KMS-11 (cell line): Measurements from ENCODE around the gene SLITRK5.

ENCODE experiments used
- H2AFZ ChIP-seq: fragments of 200-600 bp; sonication (generic); 2 replicates; pipeline ENCODE4 v1.6.1; 2016; ENCODE audit warnings: antibody characterized with exemption, mixed run types, low read depth
- H3K27ac ChIP-seq: fragments of 200-600 bp; sonication (generic); 2 replicates; pipeline ENCODE4 v1.6.1; 2016; ENCODE audit warnings: mild to moderate bottlenecking, mixed run types
- H3K27me3 ChIP-seq: fragments of 200-600 bp; sonication (generic); 2 replicates; pipeline ENCODE4 v1.6.1; 2017; ENCODE audit warnings: mild to moderate bottlenecking, low read depth, mixed run types, moderate library complexity; ENCODE audit not compliant: insufficient read depth
- H3K36me3 ChIP-seq: fragments of 200-600 bp; sonication (generic); 2 replicates; pipeline ENCODE4 v1.6.1; 2017; ENCODE audit warnings: mild to moderate bottlenecking, mixed run types; ENCODE audit not compliant: insufficient read depth
- H3K4me1 ChIP-seq: fragments of 200-600 bp; sonication (generic); 2 replicates; pipeline ENCODE4 v1.6.1; 2016; ENCODE audit warnings: mild to moderate bottlenecking, low read depth, mixed run types; ENCODE audit not compliant: poor library complexity, severe bottlenecking
- H3K4me2 ChIP-seq: fragments of 200-600 bp; sonication (generic); 2 replicates; pipeline ENCODE4 v1.7.0; 2016; ENCODE audit warnings: mild to moderate bottlenecking, mixed run types
- H3K4me3 ChIP-seq: fragments of 200-600 bp; sonication (generic); IDR thresholded peaks from 2 replicates; pipeline ENCODE4 v1.6.1; 2017; ENCODE audit warnings: low read depth, low read length, mixed read lengths; ENCODE audit not compliant: insufficient read depth
- H3K79me2 ChIP-seq: fragments of 200-600 bp; sonication (generic); 2 replicates; pipeline ENCODE4 v1.6.1; 2016; ENCODE audit warnings: low read depth, mixed run types; ENCODE audit not compliant: insufficient read depth
- H3K9ac ChIP-seq: fragments of 200-600 bp; sonication (generic); 2 replicates; pipeline ENCODE4 v1.6.1; 2016; ENCODE audit warnings: mild to moderate bottlenecking, mixed run types
- H4K20me1 ChIP-seq: fragments of 200-600 bp; sonication (generic); 2 replicates; pipeline ENCODE4 v1.6.1; 2016; ENCODE audit warnings: mild to moderate bottlenecking, mixed run types; ENCODE audit not compliant: insufficient read depth
- TF ChIP-seq, protein P1 (sequence below): fragments of 200-600 bp; sonication (generic); conservative IDR thresholded peaks from 2 replicates; pipeline ENCODE4 v1.6.1; 2017; ENCODE audit warnings: low read depth, mild to moderate bottlenecking, antibody characterized with exemption, low read length, moderate library complexity, mixed read lengths

SLITRK5 gene

DNA sequence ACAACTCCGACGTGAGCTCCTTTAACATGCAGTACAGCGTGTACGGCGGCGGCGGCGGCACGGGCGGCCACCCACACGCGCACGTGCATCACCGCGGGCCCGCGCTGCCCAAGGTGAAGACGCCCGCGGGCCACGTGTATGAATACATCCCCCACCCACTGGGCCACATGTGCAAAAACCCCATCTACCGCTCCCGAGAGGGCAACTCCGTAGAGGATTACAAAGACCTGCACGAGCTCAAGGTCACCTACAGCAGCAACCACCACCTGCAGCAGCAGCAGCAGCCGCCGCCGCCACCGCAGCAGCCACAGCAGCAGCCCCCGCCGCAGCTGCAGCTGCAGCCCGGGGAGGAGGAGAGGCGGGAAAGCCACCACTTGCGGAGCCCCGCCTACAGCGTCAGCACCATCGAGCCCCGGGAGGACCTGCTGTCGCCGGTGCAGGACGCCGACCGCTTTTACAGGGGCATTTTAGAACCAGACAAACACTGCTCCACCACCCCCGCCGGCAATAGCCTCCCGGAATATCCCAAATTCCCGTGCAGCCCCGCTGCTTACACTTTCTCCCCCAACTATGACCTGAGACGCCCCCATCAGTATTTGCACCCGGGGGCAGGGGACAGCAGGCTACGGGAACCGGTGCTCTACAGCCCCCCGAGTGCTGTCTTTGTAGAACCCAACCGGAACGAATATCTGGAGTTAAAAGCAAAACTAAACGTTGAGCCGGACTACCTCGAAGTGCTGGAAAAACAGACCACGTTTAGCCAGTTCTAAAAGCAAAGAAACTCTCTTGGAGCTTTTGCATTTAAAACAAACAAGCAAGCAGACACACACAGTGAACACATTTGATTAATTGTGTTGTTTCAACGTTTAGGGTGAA is 6.6 kb downstream of the SLITRK5 start:
- Histone ChIP-seq H3K4me1 (no peaks in the 10 kb centered on the region), H3K9ac (peak overlapping the region; percentile 68; the same call in 1 of the 2 replicates), H3K4me2 (peak overlapping the region; percentile 68), H2AFZ (peak overlapping the region; percentile 81), H3K27me3 (no peaks in the 10 kb centered on the region; the same call in 1 of the 2 replicates), H3K36me3 (no peaks in the 10 kb centered on the region), H4K20me1 (no peaks in the 10 kb centered on the region), H3K27ac (peak overlapping the region; percentile 87), H3K4me3 (no peak overlapping the region), H3K79me2 (no peaks in the 10 kb centered on the region)
- TF ChIP-seq, protein P1, sequence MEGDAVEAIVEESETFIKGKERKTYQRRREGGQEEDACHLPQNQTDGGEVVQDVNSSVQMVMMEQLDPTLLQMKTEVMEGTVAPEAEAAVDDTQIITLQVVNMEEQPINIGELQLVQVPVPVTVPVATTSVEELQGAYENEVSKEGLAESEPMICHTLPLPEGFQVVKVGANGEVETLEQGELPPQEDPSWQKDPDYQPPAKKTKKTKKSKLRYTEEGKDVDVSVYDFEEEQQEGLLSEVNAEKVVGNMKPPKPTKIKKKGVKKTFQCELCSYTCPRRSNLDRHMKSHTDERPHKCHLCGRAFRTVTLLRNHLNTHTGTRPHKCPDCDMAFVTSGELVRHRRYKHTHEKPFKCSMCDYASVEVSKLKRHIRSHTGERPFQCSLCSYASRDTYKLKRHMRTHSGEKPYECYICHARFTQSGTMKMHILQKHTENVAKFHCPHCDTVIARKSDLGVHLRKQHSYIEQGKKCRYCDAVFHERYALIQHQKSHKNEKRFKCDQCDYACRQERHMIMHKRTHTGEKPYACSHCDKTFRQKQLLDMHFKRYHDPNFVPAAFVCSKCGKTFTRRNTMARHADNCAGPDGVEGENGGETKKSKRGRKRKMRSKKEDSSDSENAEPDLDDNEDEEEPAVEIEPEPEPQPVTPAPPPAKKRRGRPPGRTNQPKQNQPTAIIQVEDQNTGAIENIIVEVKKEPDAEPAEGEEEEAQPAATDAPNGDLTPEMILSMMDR: no peak

DNA sequence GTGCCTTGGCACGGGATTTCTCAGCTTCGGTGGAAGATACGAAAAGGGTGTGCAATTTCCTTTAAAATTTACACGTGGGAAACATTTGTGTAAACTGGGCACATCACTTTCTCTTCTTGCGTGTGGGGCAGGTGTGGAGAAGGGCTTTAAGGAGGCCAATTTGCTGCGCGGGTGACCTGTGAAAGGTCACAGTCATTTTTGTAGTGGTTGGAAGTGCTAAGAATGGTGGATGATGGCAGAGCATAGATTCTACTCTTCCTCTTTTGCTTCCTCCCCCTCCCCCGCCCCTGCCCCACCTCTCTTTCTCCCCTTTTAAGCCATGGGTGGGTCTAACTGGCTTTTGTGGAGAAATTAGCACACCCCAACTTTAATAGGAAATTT is 7.2 kb downstream of the SLITRK5 start:
- peak overlapping the region; percentile 81; the same call in 1 of the 2 replicates for H2AFZ ChIP-seq
- H3K4me2 ChIP-seq: peak overlapping the region; percentile 68
- H3K9ac ChIP-seq: peak overlapping the region; percentile 68; the same call in 1 of the 2 replicates
- no peaks in the 10 kb centered on the region for H3K79me2 ChIP-seq
- H3K36me3 ChIP-seq: no peaks in the 10 kb centered on the region
- H4K20me1 ChIP-seq: no peaks in the 10 kb centered on the region
- no peaks in the 10 kb centered on the region for H3K4me1 ChIP-seq
- no peaks in the 10 kb centered on the region; the same call in 1 of the 2 replicates for H3K27me3 ChIP-seq
- peak overlapping the region; percentile 87 for H3K27ac ChIP-seq
- TF ChIP-seq, protein P1: no peak
- H3K4me3 ChIP-seq: no peak overlapping the region

DNA sequence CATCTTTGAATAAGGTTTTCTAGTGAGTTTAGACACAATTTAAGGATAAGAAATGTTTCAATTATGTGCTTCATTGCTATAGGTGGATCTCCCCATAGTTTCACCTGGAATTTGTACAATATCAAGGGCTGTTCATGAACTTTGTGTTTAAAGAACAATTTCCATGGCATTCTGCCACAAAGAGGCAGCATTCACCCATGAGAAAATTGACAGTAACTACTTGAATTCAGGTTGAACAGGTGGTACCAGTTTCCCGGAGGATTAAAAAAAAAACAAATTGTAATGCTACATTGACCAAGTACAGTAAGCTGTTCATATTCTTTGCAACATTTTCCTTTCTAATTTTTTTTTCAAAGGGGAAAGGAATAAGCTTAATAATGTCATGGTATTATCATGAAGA is 9.1 kb downstream of the SLITRK5 start:
- Histone ChIP-seq H3K36me3 (no peaks in the 10 kb centered on the region), H3K4me3 (no peak overlapping the region), H3K4me2 (no peak overlapping the region)

DNA sequence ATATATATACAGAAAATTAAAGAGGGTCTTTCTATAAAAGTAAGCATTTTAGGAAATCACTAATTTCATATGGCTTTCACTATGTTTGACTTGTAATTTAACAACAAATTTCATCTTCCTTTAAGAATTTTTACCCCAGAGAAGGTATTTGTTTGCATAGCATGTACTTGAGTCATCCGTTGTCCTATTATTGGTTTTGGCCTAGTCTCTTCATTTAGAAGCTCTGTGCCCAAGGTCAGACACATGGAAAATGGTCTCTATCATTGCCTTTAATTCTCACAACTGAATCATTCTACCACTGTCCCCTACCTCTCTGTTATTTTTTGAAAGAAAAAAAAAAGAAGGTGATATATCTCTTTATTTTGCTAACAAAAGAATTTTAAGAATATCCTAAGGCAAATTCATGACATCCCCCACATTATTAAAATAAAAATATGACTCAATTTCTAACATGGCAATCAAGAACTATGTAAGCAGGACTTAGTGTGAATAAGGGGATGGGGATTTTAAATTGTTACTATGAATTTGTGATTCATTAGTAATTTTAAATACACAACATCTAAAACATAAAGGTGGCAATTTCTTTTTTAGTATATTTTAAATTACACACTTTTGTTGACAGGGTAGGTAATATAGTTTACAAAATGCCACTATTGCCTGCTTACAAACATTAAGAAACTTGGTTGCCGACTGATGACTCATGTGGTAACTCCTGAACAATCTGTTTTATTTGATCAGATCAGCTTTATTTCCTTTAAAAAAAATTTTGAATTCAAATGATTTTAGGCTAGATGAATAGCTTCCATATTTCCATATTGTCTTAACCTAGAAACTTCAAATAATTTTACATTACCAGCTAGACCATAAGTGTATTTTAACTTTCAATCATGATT is 13.9 kb downstream of the SLITRK5 start:
- Histone ChIP-seq H3K79me2 (no peaks in the 10 kb centered on the region), H2AFZ (no peak overlapping the region), H3K27ac (no peak overlapping the region), H3K27me3 (no peaks in the 10 kb centered on the region), H3K4me1 (no peaks in the 10 kb centered on the region), H3K4me2 (no peak overlapping the region), H3K36me3 (no peaks in the 10 kb centered on the region), H4K20me1 (no peaks in the 10 kb centered on the region), H3K9ac (no peak overlapping the region), H3K4me3 (no peak overlapping the region)
- TF ChIP-seq, protein P1: no peak

More for the DNA sequence above, 9.1 kb downstream of the SLITRK5 start:
- no peak overlapping the region for H3K9ac ChIP-seq
- H4K20me1 ChIP-seq: no peaks in the 10 kb centered on the region
- H3K79me2 ChIP-seq: no peaks in the 10 kb centered on the region
- H2AFZ ChIP-seq: no peak overlapping the region
- no peak overlapping the region for H3K27ac ChIP-seq
- TF ChIP-seq, protein P1: no peak
- no peaks in the 10 kb centered on the region for H3K4me1 ChIP-seq
- H3K27me3 ChIP-seq: no peaks in the 10 kb centered on the region
